IPS-NIHi11 (cell line): ENCODE measurements around the gene NCKAP5.
A peak's percentile ranks its signal among the peaks of the same experiment; 100 is the strongest.

Experiments used
- DNase-seq: peaks from one replicate; pipeline ENCODE4 v3.0.0; 2012; ENCODE audit warnings: mixed read lengths, low spot score

The NCKAP5 gene

GRCh38 chr2:132797071-132797470, 771.2 kb downstream of the NCKAP5 start:
- DNase-seq: no peak

- DNase-seq: no peak
Measured at GRCh38 chr2:132795220-132795619, 773.0 kb downstream of the NCKAP5 start.

GRCh38 chr2:132793532-132793931, 774.7 kb downstream of the NCKAP5 start:
- DNase-seq: no peak

GRCh38 chr2:132790207-132790785, 778.0 kb downstream of the NCKAP5 start:
- DNase-seq: no peak

GRCh38 chr2:132789066-132789465, 779.2 kb downstream of the NCKAP5 start:
- DNase-seq: no peak

- peak; percentile 21 for DNase-seq
Measured at GRCh38 chr2:132788310-132788838, 779.9 kb downstream of the NCKAP5 start.

GRCh38 chr2:132783883-132784282, 784.4 kb downstream of the NCKAP5 start:
- no peak for DNase-seq

- no peak for DNase-seq
Measured at GRCh38 chr2:132782176-132782783, 786.0 kb downstream of the NCKAP5 start.

GRCh38 chr2:132780651-132781050, 787.6 kb downstream of the NCKAP5 start:
- no peak for DNase-seq

GRCh38 chr2:132779206-132779721, 789.0 kb downstream of the NCKAP5 start:
- no peak for DNase-seq

GRCh38 chr2:132776287-132776686, 792.0 kb downstream of the NCKAP5 start:
- DNase-seq: no peak

- DNase-seq: no peak
Measured at GRCh38 chr2:132774189-132774588, 794.1 kb downstream of the NCKAP5 start.

GRCh38 chr2:132773331-132773730, 794.9 kb downstream of the NCKAP5 start:
- no peak for DNase-seq

GRCh38 chr2:132772340-132772739, 795.9 kb downstream of the NCKAP5 start:
- no peak for DNase-seq

GRCh38 chr2:132766573-132766972, 801.7 kb downstream of the NCKAP5 start:
- no peak for DNase-seq

GRCh38 chr2:132761437-132761836, 806.8 kb downstream of the NCKAP5 start:
- no peak for DNase-seq

GRCh38 chr2:132760971-132761370, 807.3 kb downstream of the NCKAP5 start:
- DNase-seq: no peak

GRCh38 chr2:132760405-132760804, 807.9 kb downstream of the NCKAP5 start:
- no peak for DNase-seq

GRCh38 chr2:132758995-132759394, 809.3 kb downstream of the NCKAP5 start:
- no peak for DNase-seq

GRCh38 chr2:132757676-132758075, 810.6 kb downstream of the NCKAP5 start:
- no peak for DNase-seq

GRCh38 chr2:132757002-132757589, 811.2 kb downstream of the NCKAP5 start:
- DNase-seq: no peak

GRCh38 chr2:132754867-132755472, 813.3 kb downstream of the NCKAP5 start:
- DNase-seq: no peak

- no peak for DNase-seq
Measured at GRCh38 chr2:132754392-132754791, 813.9 kb downstream of the NCKAP5 start.
